ENCODE measurements around the gene SH3GLB2. TPM values are rescaled to one million over a fixed set of nuclear protein-coding genes. Genes with fewer than 3 reads are reported as not detected.

Gene SH3GLB2
- total RNA-seq, 4 donors from 2014 or later = 33.6 to 55.1 (median 44.1) TPM

- peaks cover 32 to 33% of the 10 kb centered on the region in 2 donors for H3K4me1 ChIP-seq
- ATAC-seq (no peak), DNase-seq (no peak)
- no peaks in the 10 kb centered on the region for H3K36me3 ChIP-seq
- H3K27ac ChIP-seq = peak overlapping the region; percentile 81 to 90 (median 86)
- in situ Hi-C loops (cut with MboI; ENCODE audit: low sequenced_read_pairs in 4 of 4) (no loop called here), intact Hi-C loops (cut with DNase I; ENCODE audit: low total_unique reads) (loop anchor here (10.0 kb wide), 1 partner anchor 468 kb away; no protein-coding TSS in a partner anchor)
- TF ChIP-seq CTCF (IDR thresholded peaks at IDR 0.05 in 4 of 5, conservative IDR thresholded peaks at IDR 0.05 in 1 of 5) = no peak
- no peak for TF ChIP-seq POLR2A (IDR thresholded peaks at IDR 0.05)
- H3K9me3 ChIP-seq = no peaks in the 10 kb centered on the region
- H3K4me3 ChIP-seq = peak overlapping the region; percentile 64 to 81 (median 74)
- H3K27me3 ChIP-seq = no peaks in the 10 kb centered on the region
These were observed 877 bp downstream of the SH3GLB2 start for GRCh38 chr9:129027224-129027684.

- no peaks in the 10 kb centered on the region for H3K9me3 ChIP-seq
- H3K4me1 ChIP-seq = peaks cover 33 to 38% of the 10 kb centered on the region in 2 donors
- in situ Hi-C loops (cut with MboI; ENCODE audit: low sequenced_read_pairs in 4 of 4) (no loop called here), intact Hi-C loops (cut with DNase I; ENCODE audit: low total_unique reads) (loop anchor here (10.0 kb wide), 1 partner anchor 468 kb away; no protein-coding TSS in a partner anchor)
- no peak for TF ChIP-seq CTCF (IDR thresholded peaks at IDR 0.05 in 4 of 5, conservative IDR thresholded peaks at IDR 0.05 in 1 of 5)
- TF ChIP-seq POLR2A (IDR thresholded peaks at IDR 0.05) = no peak
- DNase-seq (no peak), ATAC-seq (no peak)
- peak overlapping the region; percentile 81 to 90 (median 86) for H3K27ac ChIP-seq
- no peaks in the 10 kb centered on the region for H3K27me3 ChIP-seq
- peak overlapping the region; percentile 64 to 81 (median 74) for H3K4me3 ChIP-seq
- no peaks in the 10 kb centered on the region for H3K36me3 ChIP-seq
These were observed 1.5 kb downstream of the SH3GLB2 start for GRCh38 chr9:129026442-129027223.

- in situ Hi-C loops (cut with MboI; ENCODE audit: low sequenced_read_pairs in 4 of 4) = no loop called here
- H3K4me3 ChIP-seq = peak overlapping the region in 1 of 4 donors; percentile 11
These were observed 4.3 kb downstream of the SH3GLB2 start for GRCh38 chr9:129023908-129024233.

More at GRCh38 chr9:129023908-129024233, 4.3 kb downstream of the SH3GLB2 start:
- peak overlapping the region; percentile 81 to 90 (median 86) for H3K27ac ChIP-seq
- H3K27me3 ChIP-seq = no peaks in the 10 kb centered on the region
- H3K9me3 ChIP-seq = no peaks in the 10 kb centered on the region
- H3K36me3 ChIP-seq = no peaks in the 10 kb centered on the region
- H3K4me1 ChIP-seq = peaks cover 33 to 38% of the 10 kb centered on the region in 2 donors
- intact Hi-C loops (cut with DNase I; ENCODE audit: low total_unique reads) = loop anchor here (2.0 to 10.0 kb wide), 3 partner anchors 17 to 471 kb away; no protein-coding TSS in a partner anchor
- no peak for ATAC-seq
- TF ChIP-seq POLR2A (IDR thresholded peaks at IDR 0.05) (no peak), CTCF (IDR thresholded peaks at IDR 0.05 in 4 of 5, conservative IDR thresholded peaks at IDR 0.05 in 1 of 5) (no peak)
- no peak for DNase-seq
